Activated naive CD4-positive, alpha-beta T cell treated with anti-CD3 and anti-CD28 coated beads, Interleukin-2, amount 10 ng/mL, durations not matched to agents 7 days and 5 days (primary cell): ENCODE data around the gene CLEC16A.
A peak's percentile ranks its signal among the peaks of the same experiment; 100 is the strongest.
"Not testable (repeated sequence)": the region's sequence is repeated elsewhere in the genome, so short reads cannot be mapped to it uniquely, and the experiment has no call there.

ENCODE experiments used
- CTCF ChIA-PET: fragments of 350-600 bp; sonication (Branson Sonifier 250); formaldehyde crosslinking; loops from one replicate; lab custom pipeline; 2021; ENCODE audit warnings: antibody characterized with exemption; lab: Charles Lee
- DNase-seq: peaks from one replicate; pipeline ENCODE4 v3.0.0-alpha.2; 2020
- H3K27ac Mint-ChIP-seq: one replicate; pipeline ENCODE4 v1.8.0; 2021; ENCODE audit warnings: mild to moderate bottlenecking, moderate library complexity, mixed read lengths
- H3K27me3 Mint-ChIP-seq: one replicate; pipeline ENCODE4 v1.8.0; 2021; ENCODE audit warnings: mild to moderate bottlenecking, mixed read lengths
- H3K36me3 Mint-ChIP-seq: one replicate; pipeline ENCODE4 v1.8.0; 2021; ENCODE audit warnings: mixed read lengths
- H3K4me1 Mint-ChIP-seq: one replicate; pipeline ENCODE4 v1.8.0; 2021; ENCODE audit warnings: mixed read lengths
- H3K4me3 Mint-ChIP-seq: one replicate; pipeline ENCODE4 v1.8.0; 2021; ENCODE audit warnings: mild to moderate bottlenecking, moderate library complexity, mixed read lengths
- H3K9me3 Mint-ChIP-seq: one replicate; pipeline ENCODE4 v1.8.0; 2021; ENCODE audit warnings: mixed read lengths

CLEC16A gene

DNA sequence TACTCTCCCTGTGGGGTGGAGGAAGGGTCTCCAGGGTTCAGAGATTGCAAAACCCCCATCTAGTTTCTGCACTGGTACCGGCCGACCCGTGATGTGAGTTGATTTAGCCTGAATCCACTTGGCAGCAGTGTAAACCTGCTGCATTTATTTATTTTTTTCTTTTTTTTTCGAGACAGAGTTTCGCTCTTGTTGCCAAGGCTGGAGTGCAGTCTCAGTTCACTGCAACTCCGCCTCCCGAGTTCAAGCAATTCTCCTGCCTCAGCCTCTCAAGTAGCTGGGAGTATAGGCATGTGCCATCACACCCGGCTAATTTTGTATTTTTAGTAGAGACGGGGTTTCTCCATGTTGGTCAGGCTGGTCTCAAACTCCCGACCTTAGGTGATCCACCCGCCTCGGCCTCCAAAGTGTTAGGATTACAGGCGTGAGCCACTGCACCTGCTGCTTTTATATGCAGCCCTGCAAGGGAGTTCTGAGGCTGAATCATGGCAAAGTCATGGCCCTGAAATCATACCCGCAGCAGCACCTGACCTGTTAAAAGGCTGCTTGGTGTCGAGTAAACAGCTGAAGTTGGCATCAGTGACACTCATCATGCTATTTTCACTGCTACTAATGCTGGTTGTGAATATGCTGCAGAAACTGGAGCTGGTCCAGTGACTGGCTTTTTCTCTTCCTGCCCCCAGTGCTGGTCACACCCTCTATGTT, 23.5 kb upstream of the CLEC16A start:
- peaks cover 4% of the 10 kb centered on the region for H3K4me1 Mint-ChIP-seq
- no peaks in the 10 kb centered on the region for H3K27me3 Mint-ChIP-seq
- H3K27ac Mint-ChIP-seq = no peak overlapping the region
- no peak for DNase-seq
- CTCF ChIA-PET = interaction anchor here (0.8 to 3.9 kb wide), 3 partner anchors 9 to 407 kb away, joined by 3 to 33 read pairs (median 3); no protein-coding TSS in a partner anchor
- no peak overlapping the region for H3K4me3 Mint-ChIP-seq
- H3K36me3 Mint-ChIP-seq = peaks cover 23% of the 10 kb centered on the region
- no peaks in the 10 kb centered on the region for H3K9me3 Mint-ChIP-seq

DNA sequence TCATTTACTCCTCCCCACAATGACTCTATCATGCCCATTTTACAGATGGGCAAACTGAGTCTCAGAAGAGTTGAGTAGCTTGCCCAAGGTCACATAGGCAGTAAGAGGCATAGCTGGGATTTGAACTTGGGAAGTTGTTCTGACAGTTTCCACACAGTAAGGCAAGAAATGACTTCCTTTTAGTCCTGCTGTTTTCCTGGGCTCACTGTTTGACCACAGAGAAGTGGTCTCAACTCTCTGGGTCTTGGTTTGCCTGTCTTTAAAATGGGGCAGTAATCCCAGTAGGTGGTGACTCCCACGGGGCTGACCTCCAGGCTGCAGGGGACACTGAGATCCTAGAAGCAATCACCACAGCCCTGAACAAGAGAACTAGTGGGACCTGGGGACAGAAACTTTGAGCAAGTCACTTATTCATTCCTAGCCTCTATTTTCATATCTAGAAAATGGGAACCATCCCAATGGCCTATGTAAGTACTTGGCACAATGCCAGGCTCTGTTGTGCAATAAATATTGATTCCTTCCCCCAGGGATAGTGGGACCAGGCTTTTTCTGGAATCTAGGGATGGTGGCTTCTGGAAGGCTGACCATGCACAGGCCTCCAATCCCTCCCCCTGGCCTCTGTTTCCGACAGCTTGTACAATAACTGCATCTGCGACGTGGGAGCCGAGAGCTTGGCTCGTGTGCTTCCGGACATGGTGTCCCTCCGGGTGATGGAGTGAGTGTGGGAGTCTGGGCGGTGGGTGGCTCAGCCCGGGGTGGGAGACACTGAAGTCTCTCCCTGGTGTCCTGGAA, 22.6 kb upstream of the CLEC16A start:
- H3K4me1 Mint-ChIP-seq = peaks cover 4% of the 10 kb centered on the region
- no peak overlapping the region for H3K4me3 Mint-ChIP-seq
- DNase-seq = no peak
- CTCF ChIA-PET = interaction anchor here (0.8 to 1.0 kb wide), 3 partner anchors 10 to 253 kb away, joined by 3 to 5 read pairs (median 3); no protein-coding TSS in a partner anchor
- no peaks in the 10 kb centered on the region for H3K9me3 Mint-ChIP-seq
- peaks cover 22% of the 10 kb centered on the region for H3K36me3 Mint-ChIP-seq
- peak overlapping the region; percentile 68 for H3K27ac Mint-ChIP-seq
- no peaks in the 10 kb centered on the region for H3K27me3 Mint-ChIP-seq

DNA sequence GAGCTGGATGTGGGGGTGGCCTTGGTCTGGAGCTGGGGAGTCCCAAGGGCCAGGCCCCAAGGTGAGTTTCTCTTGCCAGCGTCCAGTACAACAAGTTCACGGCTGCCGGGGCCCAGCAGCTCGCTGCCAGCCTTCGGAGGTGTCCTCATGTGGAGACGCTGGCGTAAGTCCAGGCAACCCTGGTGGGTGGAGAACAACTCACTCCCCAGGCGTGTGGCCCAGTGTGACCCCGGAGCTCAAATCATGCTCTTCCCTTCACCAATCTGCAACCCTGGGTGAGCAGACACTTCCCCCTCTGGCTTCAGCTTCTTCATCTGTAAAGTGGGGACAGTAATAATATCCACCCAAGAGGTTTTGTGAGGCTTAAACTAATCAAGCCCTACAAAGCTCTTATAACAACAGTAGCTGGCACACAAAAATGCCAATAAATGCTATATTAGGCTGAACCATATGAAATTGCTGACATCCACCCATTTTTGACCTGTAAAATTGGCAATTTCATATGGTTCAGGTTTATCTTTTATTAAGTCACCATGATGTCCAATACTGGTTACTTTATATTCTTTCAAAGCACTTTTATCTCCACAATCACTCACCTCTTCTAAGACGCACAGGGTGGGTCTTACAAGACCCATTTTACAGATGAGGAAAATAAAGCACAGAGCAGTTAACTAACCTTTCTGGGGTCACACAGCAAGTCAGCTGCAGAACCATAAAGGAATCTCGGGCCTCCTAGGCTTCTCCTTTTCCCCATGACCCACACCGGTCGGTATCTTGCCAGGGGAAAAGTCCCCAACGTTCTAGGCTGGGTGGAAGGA, 21.8 kb upstream of the CLEC16A start:
- no peak overlapping the region for H3K4me3 Mint-ChIP-seq
- DNase-seq = no peak
- CTCF ChIA-PET = interaction anchor here (1.0 kb wide), 1 partner anchor 186 kb away, joined by 5 read pairs; no protein-coding TSS in a partner anchor
- H3K27me3 Mint-ChIP-seq = no peaks in the 10 kb centered on the region
- no peak overlapping the region for H3K27ac Mint-ChIP-seq
- no peaks in the 10 kb centered on the region for H3K9me3 Mint-ChIP-seq
- peaks cover 4% of the 10 kb centered on the region for H3K4me1 Mint-ChIP-seq
- H3K36me3 Mint-ChIP-seq = peaks cover 23% of the 10 kb centered on the region

DNA sequence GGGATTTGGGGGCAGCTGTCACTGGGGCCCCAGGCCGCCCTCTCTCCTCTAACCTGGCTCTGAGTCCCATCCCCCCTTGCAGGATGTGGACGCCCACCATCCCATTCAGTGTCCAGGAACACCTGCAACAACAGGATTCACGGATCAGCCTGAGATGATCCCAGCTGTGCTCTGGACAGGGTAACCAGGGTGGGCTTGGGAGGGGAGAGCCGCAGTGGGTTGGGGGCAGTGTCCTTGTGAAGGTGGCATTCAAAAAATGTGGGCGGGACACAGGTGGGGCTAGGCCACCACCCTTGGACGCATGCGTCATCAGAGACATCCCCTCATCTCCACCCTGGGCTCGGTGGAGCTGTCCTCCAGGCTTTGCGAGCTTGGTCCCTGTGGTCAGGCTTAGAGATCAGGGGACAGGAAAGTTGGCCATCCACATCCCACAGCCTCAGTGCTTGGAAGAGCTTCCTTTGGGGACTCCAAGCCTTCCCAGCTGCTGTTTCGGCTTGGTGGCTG, 21.2 kb upstream of the CLEC16A start:
- H3K4me1 Mint-ChIP-seq = peaks cover 4% of the 10 kb centered on the region
- no peak overlapping the region for H3K4me3 Mint-ChIP-seq
- H3K9me3 Mint-ChIP-seq = no peaks in the 10 kb centered on the region
- DNase-seq = no peak
- H3K36me3 Mint-ChIP-seq = peaks cover 28% of the 10 kb centered on the region
- no peaks in the 10 kb centered on the region for H3K27me3 Mint-ChIP-seq
- CTCF ChIA-PET = no interaction called here
- H3K27ac Mint-ChIP-seq = no peak overlapping the region

DNA sequence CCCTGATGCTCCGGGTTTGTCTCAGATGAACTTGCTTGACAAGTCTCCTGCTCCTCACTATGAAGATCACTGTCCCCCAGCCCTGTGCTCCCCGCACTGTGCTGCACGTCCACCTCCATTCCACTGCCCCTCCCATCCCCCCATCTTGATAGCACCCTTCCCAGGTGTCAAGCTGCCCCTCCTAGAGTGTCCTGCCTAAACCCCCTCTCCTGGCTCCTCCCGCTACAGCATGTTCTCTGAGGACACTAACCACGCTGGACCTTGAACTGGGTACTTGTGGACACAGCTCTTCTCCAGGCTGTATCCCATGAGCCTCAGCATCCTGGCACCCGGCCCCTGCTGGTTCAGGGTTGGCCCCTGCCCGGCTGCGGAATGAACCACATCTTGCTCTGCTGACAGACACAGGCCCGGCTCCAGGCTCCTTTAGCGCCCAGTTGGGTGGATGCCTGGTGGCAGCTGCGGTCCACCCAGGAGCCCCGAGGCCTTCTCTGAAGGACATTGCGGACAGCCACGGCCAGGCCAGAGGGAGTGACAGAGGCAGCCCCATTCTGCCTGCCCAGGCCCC, 20.6 kb upstream of the CLEC16A start:
- H3K27ac Mint-ChIP-seq = no peak overlapping the region
- no peaks in the 10 kb centered on the region for H3K27me3 Mint-ChIP-seq
- H3K36me3 Mint-ChIP-seq = peaks cover 29% of the 10 kb centered on the region
- no peaks in the 10 kb centered on the region for H3K9me3 Mint-ChIP-seq
- H3K4me1 Mint-ChIP-seq = peaks cover 2% of the 10 kb centered on the region
- no peak for DNase-seq
- CTCF ChIA-PET = no interaction called here
- no peak overlapping the region for H3K4me3 Mint-ChIP-seq

DNA sequence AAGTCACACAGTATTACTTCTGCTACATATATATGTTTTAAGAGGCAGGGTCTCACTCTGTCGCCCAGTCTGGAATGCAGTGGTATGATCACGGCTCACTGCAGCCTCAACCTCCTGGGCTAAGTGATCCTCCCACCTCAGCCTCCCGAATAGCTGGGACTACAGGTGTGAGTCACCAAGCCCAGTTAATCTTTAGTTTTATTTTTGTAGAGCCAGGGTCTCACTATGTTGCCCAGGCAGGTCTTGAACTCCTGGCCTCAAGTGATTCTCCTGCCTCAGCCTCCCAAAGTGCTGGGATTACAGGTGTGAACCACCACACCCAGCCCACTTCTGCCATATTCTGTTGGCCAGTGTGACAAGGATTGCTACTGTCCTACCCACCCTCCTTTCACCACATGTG, 19.1 kb upstream of the CLEC16A start:
- not testable (repeated sequence) for H3K27ac Mint-ChIP-seq, H3K9me3 Mint-ChIP-seq, H3K4me3 Mint-ChIP-seq, H3K4me1 Mint-ChIP-seq, H3K27me3 Mint-ChIP-seq, DNase-seq
- H3K36me3 Mint-ChIP-seq = peaks cover 34% of the 10 kb centered on the region
- CTCF ChIA-PET = interaction anchor here (1.9 kb wide), 1 partner anchor 54 kb away, joined by 5 read pairs; no protein-coding TSS in a partner anchor

DNA sequence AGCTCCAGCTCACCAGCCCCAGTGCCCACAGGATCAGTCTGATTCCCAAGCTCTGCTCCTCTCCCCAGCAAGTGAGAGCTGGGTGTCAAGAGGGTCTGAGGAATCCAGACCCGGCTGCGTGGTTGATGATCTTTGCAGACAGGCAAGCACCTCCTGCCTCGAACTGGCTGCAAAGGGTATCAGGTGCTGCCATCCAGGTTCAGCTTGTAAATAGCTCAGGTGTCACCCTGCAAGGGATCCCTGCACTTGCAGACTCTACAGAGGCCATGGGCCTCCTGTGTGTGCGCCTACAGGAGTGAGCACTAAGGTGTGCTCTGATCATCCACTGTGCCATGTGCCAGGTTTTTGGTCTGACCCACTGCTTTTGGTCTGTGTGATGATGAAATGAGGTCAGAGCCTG, 18.3 kb upstream of the CLEC16A start:
- peaks cover 36% of the 10 kb centered on the region for H3K36me3 Mint-ChIP-seq
- no peaks in the 10 kb centered on the region for H3K4me1 Mint-ChIP-seq

DNA sequence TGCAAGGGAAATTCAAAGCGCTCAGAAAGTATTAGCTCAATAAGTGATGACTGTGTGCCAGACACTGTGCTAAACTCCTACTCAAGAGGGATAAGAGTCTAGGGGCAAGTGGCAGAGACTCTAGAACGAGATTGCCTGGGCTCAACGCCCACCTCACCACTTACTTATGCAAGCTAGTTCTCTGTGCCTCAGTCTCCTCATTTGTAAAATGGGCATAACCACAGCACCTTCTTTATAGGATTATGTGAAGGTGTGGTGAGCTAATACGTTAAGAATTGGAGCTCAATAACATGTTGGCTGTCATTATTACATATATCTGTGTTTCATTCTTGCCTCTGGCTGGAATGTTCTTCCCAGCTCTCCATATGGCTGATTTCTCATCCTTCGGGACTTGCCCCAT, 17.5 kb upstream of the CLEC16A start:
- H3K4me3 Mint-ChIP-seq = no peak overlapping the region
- no peaks in the 10 kb centered on the region for H3K27me3 Mint-ChIP-seq
- no peaks in the 10 kb centered on the region for H3K9me3 Mint-ChIP-seq
- no peak overlapping the region for H3K27ac Mint-ChIP-seq
- H3K4me1 Mint-ChIP-seq = peaks cover 2% of the 10 kb centered on the region
- peaks cover 41% of the 10 kb centered on the region for H3K36me3 Mint-ChIP-seq
- CTCF ChIA-PET = interaction anchor here (1.9 kb wide), 1 partner anchor 56 kb away, joined by 5 read pairs; no protein-coding TSS in a partner anchor
- no peak for DNase-seq

More for the DNA sequence above, 18.3 kb upstream of the CLEC16A start:
- Mint-ChIP-seq H3K27ac (no peak overlapping the region), H3K9me3 (no peaks in the 10 kb centered on the region), H3K27me3 (no peaks in the 10 kb centered on the region), H3K4me3 (no peak overlapping the region)
- CTCF ChIA-PET = interaction anchor here (0.6 to 1.9 kb wide), 2 partner anchors 55 to 269 kb away, joined by 3 to 5 read pairs; no protein-coding TSS in a partner anchor
- DNase-seq = no peak

DNA sequence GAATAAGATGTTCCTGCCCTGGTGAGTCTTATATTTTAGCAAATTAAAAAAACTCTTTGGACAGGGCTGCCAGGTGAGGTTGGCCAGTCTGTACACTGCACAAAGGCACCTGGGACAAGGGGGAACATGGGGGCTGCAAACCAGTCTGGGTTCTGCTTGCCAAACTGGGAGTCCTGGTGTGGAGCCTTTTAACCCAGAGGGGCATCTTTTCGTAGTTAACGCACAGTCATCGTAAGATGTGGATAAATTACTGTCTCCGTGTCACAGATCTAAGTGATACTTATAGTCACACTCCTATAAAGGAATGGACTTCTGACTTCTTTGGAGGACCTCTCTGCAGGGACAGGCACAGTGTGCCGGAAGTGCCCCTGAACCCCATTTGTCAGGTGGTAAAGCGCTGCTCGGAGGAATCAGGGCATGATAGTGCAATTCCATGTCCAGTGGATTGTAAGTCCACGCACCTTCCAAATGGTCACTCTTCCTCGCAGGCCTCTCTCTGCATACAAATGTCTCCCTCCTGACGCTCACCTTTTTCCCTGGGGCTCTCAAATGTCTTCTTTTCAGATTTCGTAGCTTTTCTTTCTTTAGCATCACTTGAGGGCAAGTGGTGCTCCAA, 16.8 kb upstream of the CLEC16A start:
- Mint-ChIP-seq H3K4me3 (no peak overlapping the region), H3K27ac (no peak overlapping the region)

DNA sequence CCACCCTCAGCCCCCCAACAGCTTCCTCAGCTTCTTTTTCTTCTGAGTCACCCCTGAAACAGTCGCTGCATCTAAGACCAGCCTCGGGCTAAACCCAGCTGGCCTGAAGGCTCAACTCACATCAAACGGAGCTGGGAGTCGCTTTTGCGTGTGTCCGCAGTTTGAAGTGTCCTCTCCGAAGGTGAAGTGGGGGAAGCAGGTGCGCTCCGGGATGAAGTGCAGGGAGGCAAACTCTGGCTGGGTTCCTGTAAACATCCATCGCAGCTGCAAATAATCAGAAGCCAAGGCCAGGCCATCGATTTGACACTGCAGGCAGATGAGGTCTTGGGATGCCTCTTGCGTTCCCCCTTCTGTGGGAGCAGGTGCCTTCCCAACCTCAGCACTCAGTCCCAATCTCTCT, 15.3 kb upstream of the CLEC16A start:
- CTCF ChIA-PET, H3K4me3 Mint-ChIP-seq, H3K27me3 Mint-ChIP-seq, H3K27ac Mint-ChIP-seq, DNase-seq, H3K9me3 Mint-ChIP-seq: not testable (repeated sequence)
- peaks cover 40% of the 10 kb centered on the region for H3K36me3 Mint-ChIP-seq
- H3K4me1 Mint-ChIP-seq = peaks cover 14% of the 10 kb centered on the region

More for the DNA sequence above, 16.8 kb upstream of the CLEC16A start:
- Mint-ChIP-seq H3K9me3 (no peaks in the 10 kb centered on the region), H3K36me3 (peaks cover 42% of the 10 kb centered on the region), H3K4me1 (peaks cover 2% of the 10 kb centered on the region), H3K27me3 (no peaks in the 10 kb centered on the region)
- no peak for DNase-seq
- CTCF ChIA-PET = no interaction called here

DNA sequence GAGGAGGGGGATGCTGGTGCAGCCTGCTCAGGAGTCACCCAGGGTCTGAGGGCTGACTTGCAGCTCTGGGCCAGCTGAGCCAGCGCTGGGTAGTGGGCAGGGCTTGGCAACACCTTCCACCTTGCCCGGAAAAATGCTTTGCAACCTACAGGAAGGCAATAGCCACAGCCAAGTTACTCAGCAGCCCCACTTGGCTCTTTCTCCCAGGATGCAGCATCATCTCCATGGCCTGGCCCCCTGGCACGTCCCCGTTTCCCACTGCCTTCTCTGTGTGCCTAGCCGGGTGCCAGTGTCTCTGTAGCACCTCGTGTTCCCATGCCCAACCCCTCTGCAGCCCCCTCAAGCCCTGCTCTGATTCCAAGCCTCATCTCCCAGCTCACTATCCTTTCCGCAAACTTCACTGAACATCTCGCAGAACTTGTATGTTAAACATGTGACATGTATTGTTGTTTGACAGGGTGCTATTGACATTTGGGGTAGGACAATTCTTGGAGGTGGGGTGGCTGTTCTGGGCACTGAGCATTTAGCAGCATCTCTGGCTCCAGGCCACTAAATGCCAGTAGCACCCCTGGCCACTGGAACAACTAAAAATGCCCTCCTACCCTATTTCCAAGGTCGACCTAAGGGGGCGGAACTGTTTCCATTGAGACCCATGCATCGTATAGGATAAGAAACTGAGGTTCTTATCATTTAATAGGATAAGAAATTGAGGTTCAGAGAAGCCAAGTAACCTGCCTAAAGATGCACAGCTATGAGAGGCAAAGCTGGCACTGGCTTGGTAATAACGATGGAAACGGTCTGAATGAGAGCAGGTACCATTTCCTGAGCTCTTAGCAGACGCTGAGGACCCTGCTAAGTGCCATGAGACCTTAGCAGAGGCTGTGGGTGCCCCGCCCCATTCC, 14.3 kb upstream of the CLEC16A start:
- peaks cover 20% of the 10 kb centered on the region for H3K4me1 Mint-ChIP-seq
- H3K36me3 Mint-ChIP-seq = peaks cover 32% of the 10 kb centered on the region
- no peaks in the 10 kb centered on the region for H3K9me3 Mint-ChIP-seq
- H3K27me3 Mint-ChIP-seq = no peaks in the 10 kb centered on the region
- H3K4me3 Mint-ChIP-seq = no peak overlapping the region
- H3K27ac Mint-ChIP-seq = no peak overlapping the region
- DNase-seq = no peak
- CTCF ChIA-PET = interaction anchor here (1.0 to 1.4 kb wide), 2 partner anchors 12 to 14 kb away, joined by 3 to 4 read pairs; no protein-coding TSS in a partner anchor

DNA sequence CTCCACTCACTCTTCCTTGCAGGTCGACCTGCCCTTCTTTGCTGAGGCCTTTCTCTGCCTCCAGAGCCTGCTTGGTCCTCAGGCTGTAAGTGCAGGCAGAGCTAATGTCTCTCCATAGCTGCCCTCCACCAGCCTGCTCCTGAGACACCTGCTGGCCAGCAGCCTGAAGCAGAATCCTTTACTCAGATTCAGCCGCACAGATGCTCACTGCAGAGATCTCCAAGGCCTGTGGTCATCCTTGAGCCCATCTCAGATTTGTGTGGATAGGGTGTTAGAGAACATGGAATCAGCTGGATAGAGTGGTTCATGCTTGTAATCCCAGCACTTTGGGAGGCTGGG, 13.6 kb upstream of the CLEC16A start:
- Mint-ChIP-seq H3K27ac (no peak overlapping the region), H3K4me1 (peaks cover 24% of the 10 kb centered on the region), H3K9me3 (no peaks in the 10 kb centered on the region), H3K36me3 (peaks cover 35% of the 10 kb centered on the region), H3K4me3 (no peak overlapping the region), H3K27me3 (no peaks in the 10 kb centered on the region)
- CTCF ChIA-PET = interaction anchor here (1.0 to 1.4 kb wide), 2 partner anchors 12 to 14 kb away, joined by 3 to 4 read pairs; no protein-coding TSS in a partner anchor
- DNase-seq = no peak
